GDM1 (cell line): ENCODE measurements around the gene ACO1.
"Not testable (repeated sequence)": the region's sequence is repeated elsewhere in the genome, so short reads cannot be mapped to it uniquely, and the experiment has no call there.

Experiments
- DNase-seq: peaks from one replicate; lab custom pipeline; 2025; lab: John Stamatoyannopoulos, UW

The ACO1 gene

DNA sequence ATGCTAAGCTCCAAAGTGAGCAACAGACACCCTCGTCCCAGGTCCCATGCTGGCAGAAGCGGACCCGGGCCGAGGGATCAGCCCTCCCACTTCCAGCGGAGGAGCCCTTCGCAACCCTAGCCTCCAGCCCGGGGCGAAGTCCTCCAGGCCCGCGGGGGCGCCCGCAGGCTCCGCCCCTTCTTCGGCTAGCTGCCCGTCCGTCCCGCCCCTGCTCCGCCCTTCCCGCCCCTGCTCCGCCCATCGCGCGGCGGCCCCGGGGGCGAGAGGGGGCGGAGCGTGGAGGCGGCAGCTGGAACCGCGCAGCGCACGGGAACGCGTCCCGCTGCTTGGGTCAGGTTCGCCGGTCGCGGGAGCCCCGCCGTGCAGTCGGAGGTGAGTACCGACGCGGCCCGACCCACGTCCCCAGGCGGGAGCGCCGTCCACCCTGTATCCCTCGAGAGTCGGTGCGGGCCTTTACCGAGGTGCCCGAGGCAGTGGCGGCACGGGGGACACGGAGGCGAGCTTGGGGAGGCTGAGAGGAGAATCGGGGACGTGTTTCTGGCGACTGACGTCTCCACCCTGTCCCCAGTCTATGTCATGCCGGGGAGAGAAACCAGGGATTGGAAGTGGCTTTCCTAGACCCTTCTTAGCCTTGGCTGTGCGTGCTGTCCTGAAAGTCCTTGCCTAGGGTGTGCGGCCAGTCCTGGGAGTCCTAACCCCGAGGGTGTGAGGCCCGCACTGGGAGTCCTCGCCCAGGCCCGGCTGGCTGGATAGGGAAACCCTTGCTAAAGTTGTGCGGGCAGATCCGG, at the start of gene ACO1:
ACO1 (plus strand) TSS at position 280 of the 788 bp plus-strand sequence. CDS start 20,864 bp downstream, outside the sequence.
- DNase-seq, result peak; percentile 81

DNA sequence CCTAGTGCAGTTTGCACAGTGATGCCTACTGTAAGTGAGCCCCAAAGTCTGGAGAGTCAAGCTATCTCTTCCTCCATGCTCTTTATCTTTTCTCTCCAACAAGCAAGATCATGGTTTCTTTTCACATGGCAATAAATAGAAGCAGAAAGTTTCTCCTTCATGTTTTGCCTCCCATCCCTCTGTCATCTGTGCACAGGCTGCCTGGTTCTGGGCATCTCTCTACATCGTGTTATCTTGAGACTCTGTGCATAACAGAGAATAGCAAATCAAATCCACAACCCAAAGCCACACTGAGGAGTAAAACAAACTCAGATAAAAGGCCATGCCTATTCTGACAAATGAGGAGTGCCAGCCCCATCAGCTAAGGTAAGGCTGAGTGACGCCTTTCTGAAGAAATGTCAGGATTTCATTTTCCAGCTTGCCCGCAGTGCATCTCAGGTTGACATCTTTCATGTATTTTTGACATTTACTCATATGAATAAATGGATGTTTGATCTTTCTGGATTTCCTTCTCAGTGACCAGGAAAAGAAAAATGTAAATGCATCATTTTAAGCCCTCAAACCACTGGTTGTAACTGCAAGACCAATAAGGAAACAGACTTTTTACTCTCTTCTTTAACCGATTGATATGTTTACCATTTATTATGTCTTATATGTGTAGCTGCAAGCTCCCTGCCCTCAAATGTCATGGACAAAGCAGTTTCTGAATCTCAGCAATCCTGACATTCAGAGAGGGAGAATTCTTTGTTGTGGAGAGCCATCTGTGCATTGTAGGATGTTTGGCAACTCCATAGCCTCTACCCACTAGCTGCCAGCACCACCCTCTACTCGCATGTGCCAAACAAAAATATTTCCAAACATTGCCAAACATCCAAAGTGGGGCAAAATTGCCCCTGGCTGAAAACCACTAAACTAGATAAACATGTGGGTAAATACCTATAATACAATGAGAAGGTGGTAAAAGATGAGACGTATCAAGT, 49.2 kb upstream of the ACO1 start:
- no peak for DNase-seq

GRCh38 chr9:32339424-32339823, 45.0 kb upstream of the ACO1 start:
- DNase-seq, result no peak

- no peak for DNase-seq
These were observed 44.1 kb upstream of the ACO1 start for GRCh38 chr9:32340361-32340760.

- DNase-seq, result no peak
These were observed 39.8 kb upstream of the ACO1 start for GRCh38 chr9:32344551-32345182.

DNA sequence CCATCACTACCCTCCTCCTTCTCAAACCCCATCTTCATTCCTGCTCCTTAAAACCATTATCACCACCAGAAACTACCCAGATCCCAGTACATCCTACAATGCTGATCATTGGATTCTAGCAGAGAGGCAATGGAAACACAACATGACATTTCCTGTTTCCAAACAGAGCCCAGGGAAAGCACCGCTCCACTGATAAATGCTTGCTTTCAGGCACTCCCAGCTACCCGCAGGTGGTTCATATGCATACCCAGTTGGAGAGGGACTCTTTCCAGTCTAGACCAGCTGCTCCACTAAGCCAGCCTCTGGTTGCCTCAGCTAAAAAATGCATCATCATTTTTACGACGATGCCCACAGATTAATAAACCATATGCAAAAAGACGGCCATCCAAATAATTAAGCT, 39.2 kb upstream of the ACO1 start:
- no peak for DNase-seq

- no peak for DNase-seq
These were observed 36.9 kb upstream of the ACO1 start for GRCh38 chr9:32347571-32347970.

GRCh38 chr9:32348106-32348695, 36.2 kb upstream of the ACO1 start:
- DNase-seq, result no peak

- DNase-seq, result no peak
These were observed 35.4 kb upstream of the ACO1 start for GRCh38 chr9:32349013-32349412.

- no peak for DNase-seq
These were observed 33.8 kb upstream of the ACO1 start for GRCh38 chr9:32350682-32351081.

DNA sequence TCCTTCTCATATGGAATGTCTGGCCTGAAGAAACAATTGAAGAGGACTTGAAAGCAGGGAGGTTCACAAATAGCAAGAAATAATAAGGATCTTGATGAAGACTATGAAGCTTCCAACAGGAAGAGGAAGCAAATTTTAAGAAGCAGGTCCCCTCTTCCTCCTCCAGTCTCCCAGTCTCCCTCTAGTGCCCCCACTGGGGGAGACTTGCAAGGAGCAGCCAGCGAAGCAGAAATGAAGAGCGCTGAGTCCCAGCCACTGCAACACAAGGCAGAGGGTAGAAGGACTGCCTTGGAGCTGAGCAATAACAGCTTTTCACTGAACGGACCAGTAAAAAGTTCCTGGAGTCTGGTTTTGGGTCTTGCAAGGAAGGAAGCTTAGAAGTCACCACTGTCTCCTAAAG, 32.6 kb upstream of the ACO1 start:
- DNase-seq, result no peak

- DNase-seq, result not testable (repeated sequence)
These were observed 31.0 kb upstream of the ACO1 start for GRCh38 chr9:32353476-32353875.

- no peak for DNase-seq
These were observed 25.0 kb upstream of the ACO1 start for GRCh38 chr9:32359452-32359851.

DNA sequence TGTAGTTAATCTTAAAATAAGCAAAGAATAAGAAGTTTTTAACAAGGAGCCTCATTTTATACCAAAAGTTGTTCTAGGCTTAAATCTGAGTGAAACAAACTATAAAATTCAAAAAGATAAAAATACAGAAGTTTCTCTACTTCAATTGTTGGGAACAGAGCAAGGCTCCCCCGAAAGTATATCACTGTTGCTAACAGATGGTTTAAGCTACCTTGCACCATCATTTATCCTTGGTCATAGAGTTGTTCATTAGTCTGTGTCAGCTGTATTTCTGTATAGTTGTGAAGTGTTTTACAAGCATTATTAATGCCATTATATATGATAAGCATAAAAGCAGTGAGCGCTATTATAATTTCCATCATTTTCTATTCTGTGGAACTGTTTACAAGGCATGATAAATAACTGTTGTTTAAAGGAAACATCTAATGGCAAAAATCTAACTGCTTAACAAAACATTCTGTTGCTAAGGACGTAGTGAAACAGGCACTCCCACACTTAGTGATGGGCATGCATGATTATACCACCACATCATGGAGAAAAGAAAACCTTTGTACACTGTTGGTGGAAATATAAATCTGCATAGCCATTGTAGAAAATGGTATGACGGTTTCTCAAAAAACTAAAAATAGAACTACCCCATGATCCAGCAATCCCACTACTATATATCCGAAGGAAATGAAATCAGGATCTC, 23.3 kb upstream of the ACO1 start:
- no peak for DNase-seq

- DNase-seq, result no peak
These were observed 13.2 kb upstream of the ACO1 start for GRCh38 chr9:32371279-32371678.

DNA sequence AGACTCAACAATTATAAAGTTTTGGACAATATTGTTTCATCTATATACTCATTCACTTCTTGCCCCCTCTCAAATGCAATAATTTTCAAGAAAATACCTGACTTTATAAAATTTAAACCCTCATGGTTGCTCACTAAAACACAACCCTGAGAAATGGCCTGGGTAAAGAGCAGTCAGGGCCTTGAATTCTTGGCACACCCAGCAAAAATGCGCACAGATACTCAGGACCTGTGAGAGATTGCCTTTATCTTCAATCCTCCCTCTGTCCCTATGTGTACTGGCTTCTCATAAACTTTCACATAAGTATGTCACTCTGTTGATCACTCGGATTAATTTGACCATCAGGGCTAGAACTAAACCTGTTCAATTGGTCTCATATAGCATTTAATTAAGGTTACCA, 12.8 kb upstream of the ACO1 start:
- no peak for DNase-seq

GRCh38 chr9:32376285-32376684, 8.2 kb upstream of the ACO1 start:
- no peak for DNase-seq

- peak; percentile 51 for DNase-seq
These were observed 5.9 kb upstream of the ACO1 start for GRCh38 chr9:32378496-32378895.

DNA sequence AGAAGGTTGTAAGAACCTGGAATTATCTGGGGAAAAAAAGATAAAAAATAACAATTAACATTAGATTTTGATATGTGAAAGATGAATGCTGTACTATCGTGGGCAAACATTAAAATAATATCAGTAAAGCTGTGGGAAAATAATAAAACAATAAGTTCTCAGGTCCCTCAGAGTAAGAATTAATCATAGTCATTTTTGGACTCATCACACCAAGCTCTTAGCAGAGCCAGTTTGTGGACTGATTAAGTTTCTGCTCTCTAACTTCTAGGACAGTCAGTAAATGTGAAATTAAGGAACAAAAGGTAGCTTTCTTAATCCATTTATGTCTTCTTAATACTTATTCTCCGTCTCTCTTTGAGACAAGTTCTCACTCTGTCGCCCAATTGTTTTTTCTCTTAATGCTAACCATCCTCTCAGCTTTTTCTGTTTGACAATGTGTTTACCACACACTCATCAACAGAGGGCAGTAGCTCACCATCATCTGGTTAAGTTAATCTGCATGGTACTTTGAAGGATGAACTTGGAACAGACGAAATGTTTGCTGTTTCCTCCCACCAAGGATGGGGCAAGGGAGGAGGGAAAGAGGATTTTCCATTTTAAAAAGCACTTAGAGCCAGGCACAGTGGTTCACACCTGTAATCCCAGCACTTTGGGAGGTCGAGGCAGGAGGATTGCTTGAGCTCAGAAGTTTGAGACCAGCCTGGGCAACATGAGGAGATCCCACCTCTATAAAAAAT, 5.3 kb upstream of the ACO1 start:
- DNase-seq, result peak; percentile 40

- DNase-seq, result no peak
These were observed 3.5 kb upstream of the ACO1 start for GRCh38 chr9:32380944-32381343.
